Measurements from ENCODE around the gene CPNE8. TPM values are rescaled to one million over a fixed set of nuclear protein-coding genes. Genes with fewer than 3 reads are reported as not detected.

Gene CPNE8
- polyA plus RNA-seq, 2 donors: 2.5 to 4.5 TPM

- Histone ChIP-seq H3K4me3 (ENCODE audit: low read depth in 1 of 2, low read length in 2 of 2) (no peak overlapping the region), H3K9me3 (ENCODE audit: control insufficient read depth in 2 of 2, insufficient read depth in 1 of 2, low read depth in 1 of 2, low read length in 1 of 2) (no peaks in the 10 kb centered on the region), H3K36me3 (ENCODE audit: control insufficient read depth in 2 of 2, insufficient read depth in 2 of 2, low read length in 1 of 2) (peaks cover 0 to 9% of the 10 kb centered on the region in 2 donors), H3K27ac (ENCODE audit: low read depth in 2 of 2, low read length in 1 of 2) (no peak overlapping the region), H3K27me3 (ENCODE audit: control insufficient read depth in 1 of 2, insufficient read depth in 2 of 2, low read length in 2 of 2) (no peaks in the 10 kb centered on the region), H3K4me1 (ENCODE audit: control insufficient read depth in 2 of 2, insufficient read depth in 2 of 2, low read length in 1 of 2) (no peaks in the 10 kb centered on the region)
- 95 to 96% methylated on average over 10 of the region's 10 CpGs for WGBS, 2 donors
These were observed 183.7 kb downstream of the CPNE8 start for GRCh38 chr12:38721611-38722252.

GRCh38 chr12:38720661-38721060 is 184.7 kb downstream of the CPNE8 start:
- Histone ChIP-seq H3K27ac (ENCODE audit: low read depth in 2 of 2, low read length in 1 of 2) (no peak overlapping the region), H3K4me1 (ENCODE audit: control insufficient read depth in 2 of 2, insufficient read depth in 2 of 2, low read length in 1 of 2) (no peaks in the 10 kb centered on the region), H3K4me3 (ENCODE audit: low read depth in 1 of 2, low read length in 2 of 2) (no peak overlapping the region), H3K9me3 (ENCODE audit: control insufficient read depth in 2 of 2, insufficient read depth in 1 of 2, low read depth in 1 of 2, low read length in 1 of 2) (no peaks in the 10 kb centered on the region), H3K36me3 (ENCODE audit: control insufficient read depth in 2 of 2, insufficient read depth in 2 of 2, low read length in 1 of 2) (peaks cover 0 to 9% of the 10 kb centered on the region in 2 donors), H3K27me3 (ENCODE audit: control insufficient read depth in 1 of 2, insufficient read depth in 2 of 2, low read length in 2 of 2) (no peaks in the 10 kb centered on the region)
- WGBS, 2 donors: 90 to 91% methylated on average over 9 of the region's 9 CpGs

GRCh38 chr12:38713294-38713693 is 192.1 kb downstream of the CPNE8 start:
- H3K27me3 ChIP-seq (ENCODE audit: control insufficient read depth in 1 of 2, insufficient read depth in 2 of 2, low read length in 2 of 2): no peaks in the 10 kb centered on the region
- no peak overlapping the region for H3K4me3 ChIP-seq (ENCODE audit: low read depth in 1 of 2, low read length in 2 of 2)
- no peaks in the 10 kb centered on the region for H3K4me1 ChIP-seq (ENCODE audit: control insufficient read depth in 2 of 2, insufficient read depth in 2 of 2, low read length in 1 of 2)
- no peak overlapping the region for H3K27ac ChIP-seq (ENCODE audit: low read depth in 2 of 2, low read length in 1 of 2)
- H3K9me3 ChIP-seq (ENCODE audit: control insufficient read depth in 2 of 2, insufficient read depth in 1 of 2, low read depth in 1 of 2, low read length in 1 of 2): no peaks in the 10 kb centered on the region
- WGBS, 2 donors: 76 to 82% methylated on average over 6 of the region's 6 CpGs
- H3K36me3 ChIP-seq (ENCODE audit: control insufficient read depth in 2 of 2, insufficient read depth in 2 of 2, low read length in 1 of 2): no peaks in the 10 kb centered on the region

GRCh38 chr12:38711054-38711453 is 194.3 kb downstream of the CPNE8 start:
- no peaks in the 10 kb centered on the region for H3K4me1 ChIP-seq (ENCODE audit: control insufficient read depth in 2 of 2, insufficient read depth in 2 of 2, low read length in 1 of 2)
- H3K9me3 ChIP-seq (ENCODE audit: control insufficient read depth in 2 of 2, insufficient read depth in 1 of 2, low read depth in 1 of 2, low read length in 1 of 2): no peaks in the 10 kb centered on the region
- 67 to 78% methylated on average over 2 of the region's 2 CpGs for WGBS, 2 donors
- no peaks in the 10 kb centered on the region for H3K27me3 ChIP-seq (ENCODE audit: control insufficient read depth in 1 of 2, insufficient read depth in 2 of 2, low read length in 2 of 2)
- H3K27ac ChIP-seq (ENCODE audit: low read depth in 2 of 2, low read length in 1 of 2): no peak overlapping the region
- no peak overlapping the region for H3K4me3 ChIP-seq (ENCODE audit: low read depth in 1 of 2, low read length in 2 of 2)
- H3K36me3 ChIP-seq (ENCODE audit: control insufficient read depth in 2 of 2, insufficient read depth in 2 of 2, low read length in 1 of 2): no peaks in the 10 kb centered on the region

GRCh38 chr12:38708466-38708865 is 196.9 kb downstream of the CPNE8 start:
- no peak overlapping the region for H3K4me3 ChIP-seq (ENCODE audit: low read depth in 1 of 2, low read length in 2 of 2)
- H3K4me1 ChIP-seq (ENCODE audit: control insufficient read depth in 2 of 2, insufficient read depth in 2 of 2, low read length in 1 of 2): no peaks in the 10 kb centered on the region
- no peaks in the 10 kb centered on the region for H3K36me3 ChIP-seq (ENCODE audit: control insufficient read depth in 2 of 2, insufficient read depth in 2 of 2, low read length in 1 of 2)
- no peak overlapping the region for H3K27ac ChIP-seq (ENCODE audit: low read depth in 2 of 2, low read length in 1 of 2)
- H3K27me3 ChIP-seq (ENCODE audit: control insufficient read depth in 1 of 2, insufficient read depth in 2 of 2, low read length in 2 of 2): no peaks in the 10 kb centered on the region
- H3K9me3 ChIP-seq (ENCODE audit: control insufficient read depth in 2 of 2, insufficient read depth in 1 of 2, low read depth in 1 of 2, low read length in 1 of 2): no peaks in the 10 kb centered on the region

- Histone ChIP-seq H3K9me3 (ENCODE audit: control insufficient read depth in 2 of 2, insufficient read depth in 1 of 2, low read depth in 1 of 2, low read length in 1 of 2) (no peaks in the 10 kb centered on the region), H3K27ac (ENCODE audit: low read depth in 2 of 2, low read length in 1 of 2) (no peak overlapping the region), H3K27me3 (ENCODE audit: control insufficient read depth in 1 of 2, insufficient read depth in 2 of 2, low read length in 2 of 2) (no peaks in the 10 kb centered on the region), H3K4me1 (ENCODE audit: control insufficient read depth in 2 of 2, insufficient read depth in 2 of 2, low read length in 1 of 2) (no peaks in the 10 kb centered on the region), H3K4me3 (ENCODE audit: low read depth in 1 of 2, low read length in 2 of 2) (no peak overlapping the region), H3K36me3 (ENCODE audit: control insufficient read depth in 2 of 2, insufficient read depth in 2 of 2, low read length in 1 of 2) (no peaks in the 10 kb centered on the region)
- 84 to 88% methylated on average over 1 of the region's 1 CpG for WGBS, 2 donors
These were observed 197.7 kb downstream of the CPNE8 start for GRCh38 chr12:38707648-38708047.

- Histone ChIP-seq H3K4me3 (ENCODE audit: low read depth in 1 of 2, low read length in 2 of 2) (no peak overlapping the region), H3K4me1 (ENCODE audit: control insufficient read depth in 2 of 2, insufficient read depth in 2 of 2, low read length in 1 of 2) (no peaks in the 10 kb centered on the region), H3K27me3 (ENCODE audit: control insufficient read depth in 1 of 2, insufficient read depth in 2 of 2, low read length in 2 of 2) (no peaks in the 10 kb centered on the region), H3K27ac (ENCODE audit: low read depth in 2 of 2, low read length in 1 of 2) (no peak overlapping the region), H3K9me3 (ENCODE audit: control insufficient read depth in 2 of 2, insufficient read depth in 1 of 2, low read depth in 1 of 2, low read length in 1 of 2) (no peaks in the 10 kb centered on the region), H3K36me3 (ENCODE audit: control insufficient read depth in 2 of 2, insufficient read depth in 2 of 2, low read length in 1 of 2) (no peaks in the 10 kb centered on the region)
- 93 to 98% methylated on average over 1 of the region's 1 CpG for WGBS, 2 donors
These were observed 208.1 kb downstream of the CPNE8 start for GRCh38 chr12:38697289-38697688.

- H3K27ac ChIP-seq (ENCODE audit: low read depth in 2 of 2, low read length in 1 of 2): no peak overlapping the region
- H3K4me1 ChIP-seq (ENCODE audit: control insufficient read depth in 2 of 2, insufficient read depth in 2 of 2, low read length in 1 of 2): no peaks in the 10 kb centered on the region
- no peak overlapping the region for H3K4me3 ChIP-seq (ENCODE audit: low read depth in 1 of 2, low read length in 2 of 2)
- WGBS, 2 donors: 78 to 82% methylated on average over 3 of the region's 3 CpGs
- no peaks in the 10 kb centered on the region for H3K9me3 ChIP-seq (ENCODE audit: control insufficient read depth in 2 of 2, insufficient read depth in 1 of 2, low read depth in 1 of 2, low read length in 1 of 2)
- H3K27me3 ChIP-seq (ENCODE audit: control insufficient read depth in 1 of 2, insufficient read depth in 2 of 2, low read length in 2 of 2): no peaks in the 10 kb centered on the region
- H3K36me3 ChIP-seq (ENCODE audit: control insufficient read depth in 2 of 2, insufficient read depth in 2 of 2, low read length in 1 of 2): no peaks in the 10 kb centered on the region
These were observed 210.3 kb downstream of the CPNE8 start for GRCh38 chr12:38695057-38695456.

GRCh38 chr12:38691164-38691563 is 214.2 kb downstream of the CPNE8 start:
- Histone ChIP-seq H3K36me3 (ENCODE audit: control insufficient read depth in 2 of 2, insufficient read depth in 2 of 2, low read length in 1 of 2) (no peaks in the 10 kb centered on the region), H3K9me3 (ENCODE audit: control insufficient read depth in 2 of 2, insufficient read depth in 1 of 2, low read depth in 1 of 2, low read length in 1 of 2) (no peaks in the 10 kb centered on the region), H3K4me1 (ENCODE audit: control insufficient read depth in 2 of 2, insufficient read depth in 2 of 2, low read length in 1 of 2) (no peaks in the 10 kb centered on the region), H3K4me3 (ENCODE audit: low read depth in 1 of 2, low read length in 2 of 2) (no peak overlapping the region), H3K27ac (ENCODE audit: low read depth in 2 of 2, low read length in 1 of 2) (no peak overlapping the region), H3K27me3 (ENCODE audit: control insufficient read depth in 1 of 2, insufficient read depth in 2 of 2, low read length in 2 of 2) (no peaks in the 10 kb centered on the region)
- WGBS, 2 donors: 59 to 62% methylated on average over 2 of the region's 2 CpGs

- H3K27me3 ChIP-seq (ENCODE audit: control insufficient read depth in 1 of 2, insufficient read depth in 2 of 2, low read length in 2 of 2): no peaks in the 10 kb centered on the region
- H3K36me3 ChIP-seq (ENCODE audit: control insufficient read depth in 2 of 2, insufficient read depth in 2 of 2, low read length in 1 of 2): no peaks in the 10 kb centered on the region
- H3K4me3 ChIP-seq (ENCODE audit: low read depth in 1 of 2, low read length in 2 of 2): no peak overlapping the region
- no peaks in the 10 kb centered on the region for H3K4me1 ChIP-seq (ENCODE audit: control insufficient read depth in 2 of 2, insufficient read depth in 2 of 2, low read length in 1 of 2)
- no peak overlapping the region for H3K27ac ChIP-seq (ENCODE audit: low read depth in 2 of 2, low read length in 1 of 2)
- no peaks in the 10 kb centered on the region for H3K9me3 ChIP-seq (ENCODE audit: control insufficient read depth in 2 of 2, insufficient read depth in 1 of 2, low read depth in 1 of 2, low read length in 1 of 2)
These were observed 214.7 kb downstream of the CPNE8 start for GRCh38 chr12:38690646-38691045.
